MM.1S (cell line): ENCODE measurements around the gene UGT2A2.

Source experiments
- EZH2phosphoT487 ChIP-seq: fragments of 300-600 bp; sonication (generic); IDR thresholded peaks from 2 replicates; pipeline ENCODE4 v1.6.1; 2018; ENCODE audit warnings: antibody characterized with exemption, low read length
- TF ChIP-seq, protein P1 (sequence below): fragments of 300-600 bp; sonication (generic); IDR thresholded peaks from 2 replicates; pipeline ENCODE4 v1.5.1; 2016; ENCODE audit warnings: antibody characterized with exemption, low read length, mixed read lengths

GRCh38 chr4:69576251-69576877, 63.1 kb downstream of the UGT2A2 start:
- TF ChIP-seq, protein P1, sequence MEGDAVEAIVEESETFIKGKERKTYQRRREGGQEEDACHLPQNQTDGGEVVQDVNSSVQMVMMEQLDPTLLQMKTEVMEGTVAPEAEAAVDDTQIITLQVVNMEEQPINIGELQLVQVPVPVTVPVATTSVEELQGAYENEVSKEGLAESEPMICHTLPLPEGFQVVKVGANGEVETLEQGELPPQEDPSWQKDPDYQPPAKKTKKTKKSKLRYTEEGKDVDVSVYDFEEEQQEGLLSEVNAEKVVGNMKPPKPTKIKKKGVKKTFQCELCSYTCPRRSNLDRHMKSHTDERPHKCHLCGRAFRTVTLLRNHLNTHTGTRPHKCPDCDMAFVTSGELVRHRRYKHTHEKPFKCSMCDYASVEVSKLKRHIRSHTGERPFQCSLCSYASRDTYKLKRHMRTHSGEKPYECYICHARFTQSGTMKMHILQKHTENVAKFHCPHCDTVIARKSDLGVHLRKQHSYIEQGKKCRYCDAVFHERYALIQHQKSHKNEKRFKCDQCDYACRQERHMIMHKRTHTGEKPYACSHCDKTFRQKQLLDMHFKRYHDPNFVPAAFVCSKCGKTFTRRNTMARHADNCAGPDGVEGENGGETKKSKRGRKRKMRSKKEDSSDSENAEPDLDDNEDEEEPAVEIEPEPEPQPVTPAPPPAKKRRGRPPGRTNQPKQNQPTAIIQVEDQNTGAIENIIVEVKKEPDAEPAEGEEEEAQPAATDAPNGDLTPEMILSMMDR = no peak
- TF ChIP-seq EZH2phosphoT487 = no peak
